Epithelial cell of proximal tubule (primary cell): ENCODE results near the gene TFF1. TPM values are rescaled to one million over a fixed set of nuclear protein-coding genes. Genes with fewer than 3 reads are reported as not detected.

Experiments
- DNase-seq: peaks from one replicate; pipeline ENCODE4 v3.0.0-alpha.2; 2011; ENCODE audit warnings: low read depth
- H3K4me3 ChIP-seq: 2 replicates; pipeline ENCODE4 v1.5.1; 2011; ENCODE audit warnings: low read depth, mild to moderate bottlenecking, low read length
- total RNA-seq: library from RNA; depleted of rRNA; stranded (reverse); fragments of >200 nt; gene quantifications from 2 replicates; pipeline ENCODE4 v1.2.3, GENCODE V29; 2015
- TF ChIP-seq, protein P1 (sequence below): conservative IDR thresholded peaks from 2 replicates; pipeline ENCODE4 v1.5.1; 2012; ENCODE audit warnings: low read depth, mild to moderate bottlenecking, low read length

TFF1 gene
- total RNA-seq, 1 donor from 2014 or later, result not detected

DNA sequence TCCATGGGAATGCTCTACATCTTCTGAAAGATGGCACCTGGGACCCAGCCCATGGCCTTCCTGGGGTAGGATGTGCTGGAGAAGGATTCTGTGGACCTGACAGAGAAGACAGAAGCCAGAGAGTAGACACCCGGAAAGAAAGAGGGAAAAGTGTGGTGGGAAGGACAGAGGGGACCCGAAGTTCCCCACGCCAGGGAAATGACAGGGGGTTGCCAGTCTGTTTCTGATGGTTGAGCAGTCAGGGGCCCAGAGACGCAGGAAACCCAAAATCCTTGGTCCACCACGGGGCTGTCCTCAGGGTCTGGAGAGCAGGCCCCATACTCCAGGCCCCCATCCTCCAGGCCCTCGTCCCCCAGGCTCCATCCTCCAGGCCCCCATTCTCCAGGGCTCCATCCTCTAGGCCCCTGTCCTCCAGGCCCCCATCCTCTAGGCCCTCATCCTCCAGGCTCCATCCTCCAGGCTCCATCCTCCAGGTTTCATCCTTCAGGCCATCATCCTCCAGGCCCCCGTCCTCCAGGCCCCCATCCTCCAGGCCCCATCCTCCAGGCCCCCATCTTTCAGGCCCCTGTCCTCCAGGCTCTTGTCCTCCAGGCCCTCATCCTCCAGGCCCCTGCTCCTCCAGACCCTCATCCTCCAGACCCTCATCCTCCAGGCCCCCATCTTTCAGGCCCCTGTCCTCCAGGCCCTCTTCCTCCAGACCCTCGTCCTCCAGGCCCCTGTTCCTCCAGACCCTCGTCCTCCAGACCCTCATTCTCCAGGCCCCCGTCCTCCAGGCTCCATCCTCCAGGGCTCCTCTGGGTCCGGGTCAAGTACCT lies 14.5 kb downstream of the TFF1 start:
- no peak for DNase-seq
- no peak overlapping the region for H3K4me3 ChIP-seq
- TF ChIP-seq, protein P1, sequence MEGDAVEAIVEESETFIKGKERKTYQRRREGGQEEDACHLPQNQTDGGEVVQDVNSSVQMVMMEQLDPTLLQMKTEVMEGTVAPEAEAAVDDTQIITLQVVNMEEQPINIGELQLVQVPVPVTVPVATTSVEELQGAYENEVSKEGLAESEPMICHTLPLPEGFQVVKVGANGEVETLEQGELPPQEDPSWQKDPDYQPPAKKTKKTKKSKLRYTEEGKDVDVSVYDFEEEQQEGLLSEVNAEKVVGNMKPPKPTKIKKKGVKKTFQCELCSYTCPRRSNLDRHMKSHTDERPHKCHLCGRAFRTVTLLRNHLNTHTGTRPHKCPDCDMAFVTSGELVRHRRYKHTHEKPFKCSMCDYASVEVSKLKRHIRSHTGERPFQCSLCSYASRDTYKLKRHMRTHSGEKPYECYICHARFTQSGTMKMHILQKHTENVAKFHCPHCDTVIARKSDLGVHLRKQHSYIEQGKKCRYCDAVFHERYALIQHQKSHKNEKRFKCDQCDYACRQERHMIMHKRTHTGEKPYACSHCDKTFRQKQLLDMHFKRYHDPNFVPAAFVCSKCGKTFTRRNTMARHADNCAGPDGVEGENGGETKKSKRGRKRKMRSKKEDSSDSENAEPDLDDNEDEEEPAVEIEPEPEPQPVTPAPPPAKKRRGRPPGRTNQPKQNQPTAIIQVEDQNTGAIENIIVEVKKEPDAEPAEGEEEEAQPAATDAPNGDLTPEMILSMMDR, result no peak

DNA sequence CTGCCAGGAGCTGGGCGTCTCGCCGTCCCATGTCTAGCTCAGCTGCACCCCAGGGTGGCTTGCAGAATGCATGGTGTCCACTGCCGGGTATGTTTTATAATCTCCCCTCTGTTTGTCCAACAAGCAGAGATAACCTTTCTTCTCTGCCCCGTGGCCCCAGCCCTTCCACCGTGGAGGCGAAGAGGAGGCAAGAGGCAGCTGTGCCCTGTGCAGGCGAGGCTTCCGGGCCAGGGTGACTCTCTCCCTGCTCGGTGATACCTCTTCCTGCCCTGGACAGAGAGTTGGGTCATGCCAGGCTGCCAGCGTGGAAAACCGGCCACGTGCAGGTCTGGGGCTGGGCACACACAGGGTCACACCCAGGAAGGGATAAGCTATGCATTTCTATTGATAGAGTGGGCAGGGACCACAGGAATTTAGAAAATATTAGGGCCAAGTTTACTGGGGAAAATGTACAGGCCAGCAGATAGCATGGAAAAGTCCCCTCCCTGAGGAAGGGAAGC lies 15.4 kb downstream of the TFF1 start, which contains the start of gene TFF2:
TSS of gene TFF2 (minus strand) at position 68 of the 500 bp plus-strand sequence. CDS start at position 31, 37 bp downstream.
- TF ChIP-seq, protein P1, result no peak
- no peak within 1 kb of the TSS for H3K4me3 ChIP-seq
- no peak for DNase-seq

DNA sequence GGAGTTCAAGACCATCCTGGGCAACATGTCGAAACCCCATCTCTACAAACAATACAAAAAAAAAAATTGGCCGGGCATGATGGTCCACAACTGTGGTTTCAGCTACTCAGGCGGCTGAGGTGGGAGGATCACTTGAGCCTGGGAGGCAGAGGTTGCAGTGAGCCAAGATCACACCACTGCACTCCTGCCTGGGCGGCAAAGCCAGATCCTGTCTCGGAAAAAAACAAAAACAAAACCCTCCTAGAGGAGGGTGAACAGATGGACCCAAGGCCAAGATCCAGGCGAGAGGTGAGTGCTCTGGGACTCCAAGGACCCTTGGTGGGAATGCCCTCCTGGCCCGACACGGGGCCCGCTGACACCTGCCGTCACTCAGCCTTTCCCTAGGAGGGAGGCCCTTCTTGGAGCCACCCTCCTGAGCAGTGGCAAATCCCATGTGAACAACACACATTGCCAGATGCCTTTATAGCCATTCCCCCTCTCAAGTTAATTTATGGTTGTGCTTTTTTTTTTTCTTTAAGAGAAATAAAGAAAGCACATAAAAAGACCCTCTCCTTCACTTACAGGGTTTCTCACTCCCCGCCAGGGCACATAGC lies 15.9 kb downstream of the TFF1 start:
- no peak overlapping the region for H3K4me3 ChIP-seq
- TF ChIP-seq, protein P1, result no peak
- DNase-seq, result no peak

DNA sequence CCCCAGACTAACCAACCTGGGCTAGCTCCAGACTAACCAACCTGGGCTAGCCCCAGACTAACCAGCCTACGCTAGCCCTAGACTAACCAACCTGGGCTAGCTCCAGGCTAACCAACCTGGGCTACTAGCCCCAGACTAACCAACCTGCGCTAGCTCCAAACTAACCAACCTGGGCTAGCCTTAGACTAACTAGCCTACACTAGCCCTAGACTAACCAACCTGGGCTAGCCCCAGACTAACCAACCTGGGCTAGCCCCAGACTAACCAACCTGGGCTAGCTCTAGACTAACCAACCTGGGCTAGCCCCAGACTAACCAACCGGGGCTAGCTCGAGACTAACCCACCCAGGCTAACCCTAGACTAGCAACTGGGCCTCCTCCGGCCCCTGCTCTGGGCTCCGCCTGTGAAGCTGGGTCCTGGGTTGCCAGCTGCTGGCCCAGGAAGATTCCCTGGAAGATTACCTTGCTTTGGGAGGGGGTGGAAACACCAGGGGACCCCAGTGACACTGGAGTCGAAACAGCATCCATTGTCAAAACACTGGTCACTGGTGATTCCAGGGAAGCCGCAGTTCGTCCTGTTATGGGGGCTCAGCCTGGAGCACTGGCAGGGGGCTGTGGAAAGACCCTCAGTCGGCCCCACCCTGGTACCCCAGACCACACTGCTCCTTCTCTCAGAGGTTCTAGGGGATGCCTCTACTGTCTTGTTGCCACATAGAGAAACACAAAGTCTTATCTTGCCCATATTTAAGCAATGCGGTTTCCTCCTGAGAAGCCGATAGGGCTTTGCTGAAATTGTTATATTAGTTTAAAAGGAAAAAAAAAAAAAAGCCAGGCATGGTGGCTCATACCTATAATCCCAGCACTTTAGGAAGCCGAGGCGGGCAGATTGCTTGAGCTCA lies 16.7 kb downstream of the TFF1 start:
- H3K4me3 ChIP-seq, result no peak overlapping the region
- DNase-seq, result no peak
- TF ChIP-seq, protein P1, result no peak

DNA sequence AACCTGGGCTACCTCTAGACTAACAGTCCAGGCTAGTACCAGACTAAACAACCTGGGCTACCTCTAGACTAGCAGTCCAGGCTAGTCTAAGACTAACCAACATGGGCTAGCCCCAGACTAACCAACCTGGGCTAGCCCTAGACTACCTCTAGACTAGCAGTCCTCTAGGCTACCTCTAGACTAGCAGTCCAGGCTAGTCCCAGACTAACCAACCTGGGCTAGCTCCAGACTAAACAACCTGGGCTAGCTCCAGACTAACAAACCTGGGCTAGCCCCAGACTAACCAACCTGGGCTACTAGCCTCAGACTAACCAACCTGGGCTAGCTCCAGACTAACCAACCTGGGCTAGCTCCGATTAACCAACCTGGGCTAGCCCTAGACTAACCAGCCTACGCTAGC lies 17.6 kb downstream of the TFF1 start:
- TF ChIP-seq, protein P1, result no peak
- H3K4me3 ChIP-seq, result no peak overlapping the region
- DNase-seq, result no peak

DNA sequence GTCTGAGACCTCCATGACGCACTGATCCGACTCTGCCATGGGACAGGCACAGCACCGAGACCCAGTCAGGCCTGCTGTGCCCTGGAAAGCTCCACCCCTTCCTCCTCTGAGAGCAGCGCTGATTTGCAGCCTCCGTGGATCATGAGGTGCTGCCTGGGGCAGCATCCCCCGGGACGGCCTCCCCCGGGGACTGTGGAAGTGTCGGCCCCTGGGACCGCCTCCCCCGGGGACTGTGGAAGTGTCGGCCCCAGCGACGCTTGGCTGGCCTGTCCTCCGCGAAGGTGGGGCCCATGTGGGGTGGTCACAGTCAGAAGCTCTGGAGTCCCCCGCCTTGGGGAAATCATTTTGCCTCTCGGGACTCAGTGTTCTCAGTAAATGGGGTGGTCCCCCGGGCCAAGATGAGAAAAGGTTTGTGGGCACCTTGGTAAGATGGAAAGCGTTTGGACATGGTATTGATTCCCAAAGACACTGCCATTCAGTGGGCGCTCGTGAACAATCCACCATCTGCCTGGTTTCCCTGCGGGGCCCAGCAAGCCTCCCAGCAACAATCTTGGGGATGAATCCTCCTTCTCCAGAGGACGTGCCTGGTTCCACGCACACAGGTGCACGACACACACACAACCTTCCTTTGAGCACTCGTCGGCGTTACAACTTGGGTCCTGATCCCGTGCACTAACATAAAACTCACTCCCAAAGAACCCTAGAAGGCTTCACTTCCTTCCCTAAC lies 18.6 kb downstream of the TFF1 start:
- DNase-seq, result no peak
- TF ChIP-seq, protein P1, result no peak
- H3K4me3 ChIP-seq, result no peak overlapping the region
